CD4-positive, alpha-beta T cell (primary cell): ENCODE data around the gene COL4A3. TPM values are rescaled to one million over a fixed set of nuclear protein-coding genes. Genes with fewer than 3 reads are reported as not detected.

Experiments used
- ATAC-seq: fragments of 200-7000 bp; cut with Tn5 transposase; one replicate; pipeline ENCODE4 v1.10.0; 2022; ENCODE audit warnings: mild to moderate bottlenecking; ENCODE audit not compliant: poor library complexity
- CTCF ChIA-PET: fragments of 350-600 bp; sonication (Branson Sonifier 250); formaldehyde crosslinking; loops from one replicate; lab custom pipeline; 2021; ENCODE audit warnings: antibody characterized with exemption, inconsistent platforms; lab: Charles Lee
- POLR2A ChIA-PET: fragments of 350-600 bp; sonication (Branson Sonifier 250); formaldehyde crosslinking; loops from one replicate; lab custom pipeline; 2021; ENCODE audit warnings: antibody characterized with exemption, inconsistent platforms; lab: Charles Lee
- DNase-seq, 14 experiments: peaks; one replicate each; pipeline ENCODE4 v3.0.0-alpha.2; 2013 to 2020; ENCODE audit warnings: mixed read lengths in 2 of 14
- H3K27ac ChIP-seq, 2 donors: one replicate each; pipeline versions ENCODE4 v1.5.1 to v1.7.0; 2013; ENCODE audit warnings: low read length in 2 of 2, low read depth in 1 of 2, mild to moderate bottlenecking in 1 of 2
- H3K27me3 ChIP-seq, 2 experiments: 1 replicate in 1 of 2; 2 replicates in 1 of 2; pipeline versions ENCODE4 v1.6.1 to v1.7.0; 2013; ENCODE audit warnings: low read length in 2 of 2, control low read depth in 1 of 2, mild to moderate bottlenecking in 1 of 2, moderate library complexity in 1 of 2; ENCODE audit not compliant: insufficient read depth in 2 of 2, control insufficient read depth in 1 of 2
- H3K36me3 ChIP-seq: one replicate; pipeline ENCODE4 v1.6.1; 2013; ENCODE audit warnings: low read length, control low read depth; ENCODE audit not compliant: insufficient read depth
- H3K4me1 ChIP-seq: one replicate; pipeline ENCODE4 v1.6.1; 2013; ENCODE audit warnings: low read length, control low read depth; ENCODE audit not compliant: insufficient read depth
- H3K4me3 ChIP-seq: one replicate; pipeline ENCODE4 v1.5.1; 2013; ENCODE audit warnings: mild to moderate bottlenecking, low read length, moderate library complexity
- H3K9me3 ChIP-seq, 2 experiments: 1 replicate in 1 of 2; 2 replicates in 1 of 2; pipeline versions ENCODE4 v1.6.1 to v1.7.0; 2013; ENCODE audit warnings: low read length in 2 of 2, mild to moderate bottlenecking in 2 of 2, control low read depth in 1 of 2, moderate library complexity in 1 of 2; ENCODE audit not compliant: control insufficient read depth in 1 of 2, insufficient read depth in 1 of 2
- H3K27ac Mint-ChIP-seq: one replicate; pipeline ENCODE4 v1.8.0; 2020; ENCODE audit warnings: mixed read lengths
- H3K27me3 Mint-ChIP-seq: one replicate; pipeline ENCODE4 v1.8.0; 2021; ENCODE audit warnings: mixed read lengths
- H3K36me3 Mint-ChIP-seq: one replicate; pipeline ENCODE4 v1.8.0; 2021; ENCODE audit warnings: low read depth, mixed read lengths
- H3K4me1 Mint-ChIP-seq: one replicate; pipeline ENCODE4 v1.8.0; 2021; ENCODE audit warnings: low read depth, mixed read lengths
- H3K4me3 Mint-ChIP-seq: one replicate; pipeline ENCODE4 v1.8.0; 2020; ENCODE audit warnings: mild to moderate bottlenecking, mixed read lengths
- H3K9me3 Mint-ChIP-seq: one replicate; pipeline ENCODE4 v1.8.0; 2020; ENCODE audit warnings: mixed read lengths
- CTCF ChIP-seq: fragments of 200-600 bp; IDR thresholded peaks from one replicate; pipeline ENCODE4 v1.8.0; 2022; ENCODE audit warnings: antibody characterized with exemption, mild to moderate bottlenecking
- intact Hi-C, 2 experiments: fragments of 100-400 bp; cut with DNase I in 1 of 2; cut with micrococcal nuclease in 1 of 2; formaldehyde crosslinking; loops; one replicate each; pipeline versions ENCODE4 v1.15.1 to v1.9.0; 2023 to 2025; cut with DNase I, micrococcal nuclease
- total RNA-seq, 174 experiments: library from RNA in 2 of 174; stranded (reverse) in 2 of 174; gene quantifications; one replicate each; pipeline ENCODE4 v1.2.3 and lab custom pipeline; 2021 to 2026

COL4A3 gene
- total RNA-seq, 2 experiments from 2014 or later: not detected

GRCh38 chr2:227141301-227141700 is 23.1 kb upstream of the COL4A3 start:
- H3K36me3 ChIP-seq: no peaks in the 10 kb centered on the region
- no peak overlapping the region for H3K27ac ChIP-seq
- no peaks in the 10 kb centered on the region for H3K9me3 ChIP-seq
- DNase-seq (no peak), ATAC-seq (no peak)
- no peaks in the 10 kb centered on the region for H3K27me3 ChIP-seq
- ChIA-PET CTCF (no interaction called here), POLR2A (no interaction called here)
- Mint-ChIP-seq H3K9me3 (no peaks in the 10 kb centered on the region), H3K27me3 (peaks cover 21% of the 10 kb centered on the region), H3K36me3 (no peaks in the 10 kb centered on the region), H3K27ac (no peak overlapping the region), H3K4me3 (no peak overlapping the region), H3K4me1 (no peaks in the 10 kb centered on the region)
- no peak overlapping the region for H3K4me3 ChIP-seq
- no peaks in the 10 kb centered on the region for H3K4me1 ChIP-seq
- intact Hi-C loops: no loop called here
- TF ChIP-seq CTCF: no peak

GRCh38 chr2:227143895-227144294 is 20.5 kb upstream of the COL4A3 start:
- Mint-ChIP-seq H3K4me1 (no peaks in the 10 kb centered on the region), H3K36me3 (no peaks in the 10 kb centered on the region), H3K27ac (no peak overlapping the region), H3K4me3 (no peak overlapping the region), H3K9me3 (peaks cover 3% of the 10 kb centered on the region), H3K27me3 (peaks cover 21% of the 10 kb centered on the region)
- ChIA-PET POLR2A (no interaction called here), CTCF (no interaction called here)
- Histone ChIP-seq H3K9me3 (peaks cover 0 to 5% of the 10 kb centered on the region in 2 experiments), H3K36me3 (no peaks in the 10 kb centered on the region), H3K4me3 (no peak overlapping the region), H3K4me1 (no peaks in the 10 kb centered on the region), H3K27me3 (peaks cover 0 to 5% of the 10 kb centered on the region in 2 experiments), H3K27ac (no peak overlapping the region)
- no peak for ATAC-seq
- no peak for DNase-seq
- TF ChIP-seq CTCF: no peak
- intact Hi-C loops: no loop called here

GRCh38 chr2:227146456-227146855 is 18.0 kb upstream of the COL4A3 start:
- ChIA-PET POLR2A (no interaction called here), CTCF (no interaction called here)
- DNase-seq: no peak
- no peak overlapping the region for H3K4me3 ChIP-seq
- H3K27ac ChIP-seq: no peak overlapping the region
- peaks cover 3 to 5% of the 10 kb centered on the region in 2 experiments for H3K27me3 ChIP-seq
- H3K4me3 Mint-ChIP-seq: no peak overlapping the region
- intact Hi-C loops: no loop called here
- no peak for ATAC-seq
- H3K9me3 Mint-ChIP-seq: peaks cover 6% of the 10 kb centered on the region
- no peaks in the 10 kb centered on the region for H3K36me3 Mint-ChIP-seq
- H3K27me3 Mint-ChIP-seq: peaks cover 37% of the 10 kb centered on the region
- H3K27ac Mint-ChIP-seq: no peak overlapping the region
- TF ChIP-seq CTCF: no peak
- H3K36me3 ChIP-seq: no peaks in the 10 kb centered on the region
- H3K4me1 ChIP-seq: no peaks in the 10 kb centered on the region
- peaks cover 0 to 5% of the 10 kb centered on the region in 2 experiments for H3K9me3 ChIP-seq
- no peaks in the 10 kb centered on the region for H3K4me1 Mint-ChIP-seq
